HG03039 (cell line): ENCODE data around the gene DENND5A.

Experiments
- ATAC-seq: cut with Tn5 transposase; IDR thresholded peaks from one replicate; pipeline ENCODE4 v1.9.1; 2021; ENCODE audit warnings: mild to moderate bottlenecking, moderate library complexity; ENCODE audit not compliant: unreplicated experiment

DENND5A gene

DNA sequence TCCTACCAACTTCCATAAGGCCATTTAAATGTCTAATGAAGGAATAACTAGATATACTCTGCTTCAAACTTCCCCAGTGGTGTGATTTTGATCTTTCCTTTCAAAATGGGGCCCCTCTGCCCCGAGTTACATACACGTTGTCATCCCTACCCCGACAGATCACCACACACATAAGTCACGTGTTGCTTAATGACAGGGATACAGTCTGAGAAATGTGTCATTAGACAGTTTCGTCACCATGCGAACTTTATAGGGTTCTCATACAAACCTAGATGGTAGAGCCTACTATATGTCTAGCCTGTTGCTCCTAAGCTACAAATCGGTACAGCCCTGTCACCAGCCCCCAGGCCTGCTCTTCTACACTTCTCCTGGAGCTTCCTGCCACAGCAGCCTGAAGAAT is 124.0 kb downstream of the DENND5A start:
- no peak for ATAC-seq

- ATAC-seq: no peak
Observed at GRCh38 chr11:9139628-9140357, 125.4 kb downstream of the DENND5A start.

DNA sequence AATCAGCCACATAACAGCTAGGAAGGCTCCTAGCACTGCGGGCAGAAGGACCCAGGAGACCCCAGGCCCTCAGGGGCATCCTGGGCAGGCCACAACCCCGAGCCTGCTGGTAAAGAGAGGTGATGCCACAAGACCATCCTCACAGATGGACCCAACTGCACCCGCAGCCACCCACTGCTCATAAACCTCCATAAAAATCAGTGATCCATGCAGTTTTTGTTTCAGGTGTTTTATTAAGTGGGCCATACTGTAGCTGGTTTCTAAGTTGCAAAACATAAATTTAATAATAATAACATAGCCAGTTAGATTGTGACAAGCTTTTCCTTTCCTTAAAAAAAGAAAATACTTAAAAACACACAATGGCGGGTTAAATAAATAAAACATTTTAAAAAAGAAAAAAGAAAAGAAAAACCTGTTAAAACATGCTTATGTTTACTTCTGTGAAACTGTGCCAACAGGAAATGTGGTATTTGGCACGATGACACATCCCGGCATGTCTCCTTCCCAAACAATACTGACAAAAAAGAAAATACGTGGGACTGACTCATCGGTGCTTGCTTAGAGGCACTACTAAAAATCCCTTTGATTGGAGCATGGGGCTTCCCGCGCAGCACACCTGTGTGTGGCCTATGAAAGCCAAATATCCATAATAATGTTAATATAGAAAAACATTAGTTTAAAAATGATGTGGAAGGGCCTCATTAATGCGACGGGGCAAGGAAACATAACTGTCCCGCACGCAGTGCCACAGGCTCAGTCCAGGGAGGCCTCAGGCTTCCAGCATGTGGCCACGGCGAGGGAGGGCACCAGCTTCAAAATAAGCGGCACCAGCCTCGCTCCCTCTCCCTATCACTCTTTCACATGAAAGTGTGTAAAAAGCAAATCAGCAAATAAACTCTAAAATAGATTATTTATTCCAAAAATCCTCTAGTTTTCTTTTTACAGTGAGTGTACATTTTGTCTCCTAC is 126.3 kb downstream of the DENND5A start:
- ATAC-seq: no peak

GRCh38 chr11:9138133-9138453 is 127.1 kb downstream of the DENND5A start:
- no peak for ATAC-seq

DNA sequence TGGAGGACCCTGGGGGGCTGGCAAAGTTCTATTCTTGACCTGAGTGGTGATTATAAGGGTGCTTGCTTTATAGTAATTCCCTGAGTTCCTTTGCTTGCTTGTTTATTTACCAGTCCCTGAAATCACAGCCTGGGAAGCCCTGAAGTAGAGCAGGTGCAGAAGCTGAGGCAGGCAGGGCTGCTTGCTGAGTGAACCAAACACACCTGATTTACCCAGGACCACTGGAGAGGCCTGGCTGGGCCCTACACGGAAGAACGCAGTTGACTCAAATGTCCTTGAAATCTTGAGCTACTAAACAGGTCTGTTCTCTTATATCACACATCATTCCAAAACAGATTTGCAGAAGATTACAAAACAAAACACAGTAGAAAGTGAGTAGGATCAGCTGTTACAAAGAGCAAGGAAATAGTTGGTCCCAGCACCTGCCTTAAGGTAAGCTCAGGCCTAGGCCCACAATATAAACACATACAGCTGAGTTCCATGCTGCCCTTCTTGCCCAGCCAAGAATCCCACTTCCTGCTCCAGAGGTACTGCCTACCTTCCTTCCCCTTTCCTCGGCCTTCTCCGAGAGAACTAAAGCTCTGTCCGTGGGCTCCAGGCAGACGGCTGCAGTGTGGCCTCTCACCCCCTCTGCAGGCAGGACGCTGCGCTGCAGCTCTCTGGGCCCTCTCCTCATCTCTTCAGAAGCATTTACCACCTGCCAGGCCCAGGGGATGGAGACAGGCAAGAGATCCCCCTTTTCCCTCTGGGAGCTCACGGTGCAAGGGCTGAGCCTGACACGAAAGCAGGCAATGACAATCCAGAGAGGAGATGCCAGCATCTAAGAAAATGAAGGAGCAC is 127.6 kb downstream of the DENND5A start:
- peak; percentile 80 for ATAC-seq

GRCh38 chr11:9136741-9137140 is 128.4 kb downstream of the DENND5A start:
- ATAC-seq: no peak

GRCh38 chr11:9133956-9134355 is 131.2 kb downstream of the DENND5A start:
- no peak for ATAC-seq

DNA sequence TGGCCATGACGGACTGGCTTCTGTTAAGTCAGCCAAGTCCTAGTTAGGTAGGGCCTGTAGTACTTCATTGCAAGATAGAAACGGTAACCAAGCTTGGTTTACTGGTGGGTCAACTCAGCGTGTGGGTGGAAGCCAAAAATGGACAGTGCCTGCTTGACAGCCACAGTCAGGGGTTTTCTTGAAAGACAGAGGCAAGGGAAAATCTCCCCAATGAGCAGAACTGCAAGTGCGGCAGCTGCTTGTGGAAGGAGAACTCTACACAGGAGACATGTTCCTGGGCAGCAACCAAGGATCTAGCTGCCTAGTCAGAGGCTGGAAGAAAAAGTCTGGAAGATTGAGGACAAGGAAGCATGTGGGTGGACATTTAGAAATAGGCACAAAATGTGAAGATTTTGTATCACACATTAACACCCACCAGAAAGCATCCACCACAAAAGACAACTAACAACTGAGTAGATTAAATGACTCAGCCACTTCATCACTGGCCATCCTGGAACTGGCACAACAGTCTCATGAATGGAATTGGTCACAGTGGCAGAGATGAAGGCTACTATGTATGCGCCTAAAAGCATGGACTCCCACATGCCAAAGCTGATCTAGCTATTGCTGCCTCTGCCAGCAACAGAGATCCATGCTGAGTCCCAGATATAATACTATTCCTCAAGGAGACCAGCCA is 132.8 kb downstream of the DENND5A start:
- no peak for ATAC-seq

- ATAC-seq: no peak
Observed at GRCh38 chr11:9130297-9130696, 134.9 kb downstream of the DENND5A start.

- no peak for ATAC-seq
Observed at GRCh38 chr11:9126636-9127035, 138.5 kb downstream of the DENND5A start.

DNA sequence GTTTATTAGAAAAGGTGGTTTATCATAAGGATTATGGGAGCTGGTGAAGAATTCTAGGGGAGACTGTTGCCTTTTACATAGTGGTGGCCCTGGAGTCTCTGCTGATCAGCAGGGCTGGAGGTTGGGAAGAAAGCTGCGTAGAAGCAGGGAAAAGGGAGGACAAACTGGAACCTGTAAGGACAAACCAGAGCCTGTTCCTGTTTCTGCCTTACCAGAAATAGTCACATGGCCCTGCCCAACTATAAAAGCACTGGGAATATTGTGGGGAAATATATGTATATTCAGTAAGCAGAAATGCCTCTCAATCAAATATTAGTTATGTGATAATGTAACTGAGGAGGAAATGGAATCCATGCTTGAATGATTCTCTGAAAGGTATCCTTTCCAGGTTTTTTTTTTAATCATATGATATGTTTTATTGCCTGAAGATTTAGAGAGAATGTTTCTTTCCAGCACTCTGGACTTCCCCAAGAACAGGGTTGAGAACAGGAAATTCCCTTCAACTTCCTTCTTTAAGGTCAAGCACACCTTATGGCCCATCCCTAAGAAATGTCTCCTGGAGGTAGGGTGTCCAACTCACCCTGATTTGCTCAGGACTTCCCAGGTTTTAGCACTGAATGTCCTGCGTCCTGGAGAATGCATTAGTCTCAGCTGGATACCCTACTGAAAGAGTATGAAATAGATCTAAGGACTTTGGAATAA is 139.8 kb downstream of the DENND5A start:
- no peak for ATAC-seq

GRCh38 chr11:9123595-9124304 is 141.4 kb downstream of the DENND5A start:
- no peak for ATAC-seq

DNA sequence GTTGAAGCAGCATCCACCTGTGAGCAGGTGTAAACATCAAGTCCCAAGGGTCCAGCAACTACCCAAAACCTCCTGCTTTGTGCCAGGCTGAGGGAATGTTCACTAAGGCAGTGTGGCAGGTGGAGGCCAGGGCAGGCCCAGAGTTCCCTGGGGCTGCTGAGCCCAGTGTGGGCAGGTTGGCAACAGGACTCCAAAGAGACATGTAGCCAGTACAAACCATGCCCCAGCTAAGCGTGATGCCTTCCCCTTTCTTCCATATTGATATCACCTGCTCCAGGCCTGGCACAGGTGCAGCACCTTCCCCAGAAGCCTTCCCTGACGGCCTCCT is 143.7 kb downstream of the DENND5A start:
- ATAC-seq: no peak

DNA sequence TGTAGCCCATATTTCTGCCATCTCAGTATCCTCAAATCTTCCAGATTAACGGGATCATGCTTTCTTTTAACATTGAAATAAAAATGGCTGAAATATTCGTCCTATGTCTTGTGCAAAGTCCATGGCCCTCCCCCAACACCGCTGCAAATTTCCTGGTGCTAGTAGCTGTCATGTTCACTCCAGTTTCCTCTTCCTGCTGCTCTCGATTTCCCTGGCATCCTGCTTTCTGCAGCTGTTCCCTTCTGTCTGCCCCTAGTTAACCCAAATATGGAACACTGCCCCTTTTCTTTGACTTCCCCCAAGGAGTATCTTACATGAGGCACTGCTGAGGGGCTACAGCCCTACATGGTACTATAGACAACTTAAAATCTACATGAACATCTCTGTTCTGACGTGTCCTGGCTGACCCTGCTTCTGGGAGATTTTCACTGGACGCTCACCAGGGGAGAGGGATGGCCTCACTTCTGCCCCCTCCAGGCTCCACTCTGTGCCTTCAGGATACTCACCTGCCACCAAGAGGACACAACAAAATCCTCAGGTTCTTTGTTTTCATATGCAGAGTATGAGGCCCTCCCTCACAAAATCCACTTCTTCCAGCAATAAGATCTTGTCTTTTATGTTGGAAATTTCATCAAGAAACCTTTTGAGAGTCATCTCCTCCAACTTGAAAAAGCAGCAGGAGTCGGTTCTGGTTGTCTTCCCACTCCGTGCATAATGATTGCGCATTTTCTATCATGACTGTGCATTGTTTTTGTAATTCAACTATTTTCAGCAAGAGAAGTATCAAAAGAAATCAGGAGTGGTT is 144.3 kb downstream of the DENND5A start:
- ATAC-seq: no peak

DNA sequence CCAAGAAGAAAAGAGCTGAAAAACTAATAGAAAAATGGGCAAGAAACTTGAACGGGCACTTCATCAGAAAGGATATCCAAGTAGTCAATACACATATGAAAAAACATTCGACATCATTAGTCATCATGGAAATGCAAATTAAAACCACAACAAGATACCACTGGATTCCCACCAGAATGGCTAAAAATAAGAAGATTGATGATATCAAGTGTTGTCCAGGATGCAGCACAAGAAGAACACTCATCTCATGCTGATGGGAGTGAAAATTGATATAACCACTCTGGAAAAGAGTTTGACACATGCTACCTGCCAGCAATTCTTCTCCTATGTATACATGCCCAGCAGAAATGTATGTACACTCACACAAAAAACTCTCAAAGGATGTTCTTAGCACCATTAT is 146.9 kb downstream of the DENND5A start:
- ATAC-seq: no peak

DNA sequence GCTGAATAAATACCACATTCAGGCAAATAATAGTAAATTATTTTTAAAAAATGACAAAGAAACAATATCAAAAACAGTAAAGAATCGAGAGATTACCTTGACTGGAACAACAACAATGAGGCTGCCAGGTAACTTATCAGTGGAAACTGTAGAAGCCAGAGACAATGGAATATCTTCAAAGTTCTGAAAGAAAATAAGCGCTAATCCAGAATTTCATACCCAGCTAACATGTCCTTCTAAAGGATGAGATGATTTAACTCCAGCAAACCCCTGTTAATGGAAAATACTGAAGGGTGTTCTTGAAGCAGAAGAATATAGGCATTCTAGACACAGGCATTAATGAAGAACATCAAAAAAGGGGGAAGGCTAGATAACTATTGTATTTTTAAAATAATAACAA is 153.1 kb downstream of the DENND5A start:
- no peak for ATAC-seq

DNA sequence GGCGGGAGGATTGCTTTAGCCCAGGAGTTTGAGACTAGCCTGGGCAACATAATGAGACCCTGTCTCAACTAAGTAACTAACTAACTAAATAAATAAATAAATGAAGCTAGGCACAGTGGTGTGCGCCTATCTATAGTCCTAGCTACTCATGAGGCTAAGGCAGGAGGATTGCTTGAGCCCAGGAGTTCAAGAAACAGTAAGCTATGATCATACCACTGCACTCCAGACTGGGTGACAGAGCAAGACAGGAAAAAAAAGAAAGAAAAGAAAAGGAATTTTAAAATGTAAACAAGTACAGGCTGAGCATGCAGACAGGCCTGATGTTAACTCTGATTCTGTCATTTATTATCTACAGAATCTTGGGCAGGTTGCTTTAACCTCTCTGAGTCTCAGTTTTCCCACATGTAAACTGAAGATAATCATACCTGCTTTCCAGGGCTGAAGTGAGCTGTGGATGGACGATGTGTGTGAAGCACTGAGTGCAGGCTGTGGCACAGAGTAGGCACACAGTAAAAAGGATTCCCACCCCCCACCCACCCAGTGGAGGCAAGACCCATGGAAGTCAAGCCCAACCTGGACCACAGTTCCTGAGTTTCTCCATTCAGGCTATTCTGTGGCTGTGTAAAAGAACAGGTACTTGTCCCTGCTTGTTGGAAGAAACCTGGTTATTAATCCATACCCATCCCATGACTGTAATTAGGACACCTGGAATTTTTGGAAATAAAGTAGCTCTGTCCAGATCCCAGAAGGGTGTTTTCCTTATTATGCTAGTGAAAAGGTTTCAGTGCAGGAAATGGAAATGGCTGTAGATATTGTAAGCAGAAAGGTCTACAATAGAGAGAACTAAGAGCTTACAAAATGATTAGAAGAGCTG is 155.1 kb downstream of the DENND5A start:
- ATAC-seq: no peak

DNA sequence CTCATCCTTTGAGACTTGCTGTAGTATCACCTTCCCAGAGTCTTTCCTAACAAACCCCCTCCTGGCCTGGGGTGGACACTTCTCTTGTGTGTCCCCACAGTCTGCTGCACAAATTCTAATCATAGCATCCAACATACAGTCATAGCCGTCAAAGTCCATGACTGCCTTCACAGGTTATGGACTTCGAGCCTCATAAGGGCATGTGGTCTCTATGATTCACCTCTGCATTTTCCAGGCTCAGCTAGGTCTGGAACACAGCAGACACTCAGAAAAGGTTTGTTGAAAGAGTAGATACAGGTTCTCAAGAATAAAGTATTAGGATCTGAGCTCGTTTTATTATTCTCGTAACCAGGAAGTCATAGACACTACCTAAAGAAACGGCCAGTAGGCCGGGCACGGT is 160.6 kb downstream of the DENND5A start:
- no peak for ATAC-seq
